Lung (tissue), 12 donors: ENCODE results near the gene MYH6. TPM values are rescaled to one million over a fixed set of nuclear protein-coding genes. Genes with fewer than 3 reads are reported as not detected.

ENCODE experiments used
- ATAC-seq: fragments of 200-7000 bp; cut with Tn5 transposase; one replicate; pipeline ENCODE4 v1.9.1; 2020; ENCODE audit warnings: moderate number of reproducible peaks; ENCODE audit not compliant: insufficient read depth, low FRiP score
- DNase-seq, 3 donors: peaks; one replicate each; pipeline ENCODE4 v3.0.0-alpha.2; 2013 to 2017
- H3K27ac ChIP-seq, 2 donors: one replicate each; pipeline ENCODE4 v1.5.1; 2013; ENCODE audit warnings: mild to moderate bottlenecking in 2 of 2, moderate library complexity in 2 of 2, control low read depth in 1 of 2, inconsistent platforms in 1 of 2, low read depth in 1 of 2, low read length in 1 of 2
- H3K27me3 ChIP-seq, 3 donors: one replicate each; pipeline ENCODE4 v1.5.1; 2013; ENCODE audit warnings: low read length in 2 of 3; ENCODE audit not compliant: control insufficient read depth in 3 of 3, insufficient read depth in 3 of 3
- H3K36me3 ChIP-seq, 4 donors: one replicate each; pipeline ENCODE4 v1.5.1; 2013; ENCODE audit warnings: low read length in 4 of 4, mild to moderate bottlenecking in 1 of 4, moderate library complexity in 1 of 4; ENCODE audit not compliant: control insufficient read depth in 4 of 4, insufficient read depth in 4 of 4
- H3K4me1 ChIP-seq, 5 donors: one replicate each; pipeline ENCODE4 v1.5.1; 2013; ENCODE audit warnings: low read length in 5 of 5, mild to moderate bottlenecking in 2 of 5, moderate library complexity in 1 of 5; ENCODE audit not compliant: control insufficient read depth in 5 of 5, insufficient read depth in 5 of 5
- H3K4me3 ChIP-seq: one replicate; pipeline ENCODE4 v1.5.1; 2013; ENCODE audit warnings: mild to moderate bottlenecking, control low read depth, moderate library complexity
- H3K9ac ChIP-seq, 2 donors: one replicate each; pipeline ENCODE4 v1.5.1; 2013; ENCODE audit warnings: low read length in 2 of 2, control low read depth in 1 of 2; ENCODE audit not compliant: insufficient read depth in 1 of 2
- H3K9me3 ChIP-seq, 4 donors: one replicate each; pipeline ENCODE4 v1.5.1; 2013; ENCODE audit warnings: low read length in 3 of 4, mild to moderate bottlenecking in 1 of 4, moderate library complexity in 1 of 4; ENCODE audit not compliant: control insufficient read depth in 4 of 4, insufficient read depth in 3 of 4
- CTCF ChIP-seq: IDR thresholded peaks from 2 replicates; pipeline ENCODE4 v1.5.1; 2012; ENCODE audit warnings: mild to moderate bottlenecking; ENCODE audit errors: control extremely low read depth, extremely low read depth
- WGBS, 2 donors: extraction: QIAGEN DNeasy Blood & Tissue Kit; methylation state at CpG; one replicate each; pipeline ENCODE4 v1.1.7; 2013; 5-methylcytosine and 5-hydroxymethylcytosine counted together
- polyA plus RNA-seq, 2 donors: library from polyadenylated mRNA; stranded (reverse); fragments of 200-250 nt; gene quantifications; one replicate each; pipeline ENCODE4 v1.2.1, GENCODE V29; 2013
- total RNA-seq, 2 donors: library from RNA; depleted of rRNA in 1 of 2; stranded (reverse); fragments of >200 nt in 1 of 2; gene quantifications; one replicate each; pipeline ENCODE4 v1.2.1, GENCODE V29; 2014 to 2021
- donor health status: control.
- donor health status: control.
- donor health status: Bipolar disorder and iron deficiency.
- donor health status: healthy.
- donor health status: DM: yes; HTN: yes; CAD: no.

Gene MYH6
- total and polyA plus RNA-seq, 4 donors, result 0.25 to 7.1 (median 0.28) TPM; not detected in 1

GRCh38 chr14:23439107-23439835, 31.2 kb upstream of the MYH6 start:
- peaks cover 0 to 14% (median 6%) of the 10 kb centered on the region in 5 donors for H3K4me1 ChIP-seq
- TF ChIP-seq CTCF, result no peak
- peak overlapping the region in 1 of 2 donors; percentile 89 for H3K27ac ChIP-seq
- H3K9ac ChIP-seq, result no peak overlapping the region
- WGBS, 2 donors, result 86 to 94% methylated on average over 6 of the region's 6 CpGs
- no peak overlapping the region for H3K4me3 ChIP-seq
- no peak for ATAC-seq
- no peaks in the 10 kb centered on the region for H3K9me3 ChIP-seq
- no peak for DNase-seq
- H3K36me3 ChIP-seq, result no peaks in the 10 kb centered on the region
- H3K27me3 ChIP-seq, result no peaks in the 10 kb centered on the region

GRCh38 chr14:23438101-23438971, 30.3 kb upstream of the MYH6 start:
- no peak for ATAC-seq
- no peak for DNase-seq
- Histone ChIP-seq H3K9ac (no peak overlapping the region), H3K9me3 (no peaks in the 10 kb centered on the region), H3K27ac (peak overlapping the region in 1 of 2 donors; percentile 89), H3K27me3 (no peaks in the 10 kb centered on the region), H3K36me3 (no peaks in the 10 kb centered on the region), H3K4me3 (no peak overlapping the region), H3K4me1 (peaks cover 0 to 14% (median 6%) of the 10 kb centered on the region in 5 donors)
- WGBS, 2 donors, result 57 to 63% methylated on average over 15 of the region's 15 CpGs
- TF ChIP-seq CTCF, result no peak

- no peak overlapping the region for H3K4me3 ChIP-seq
- TF ChIP-seq CTCF, result no peak
- 73 to 82% methylated on average over 8 of the region's 8 CpGs for WGBS, 2 donors
- no peak for DNase-seq
- peak overlapping the region in 1 of 2 donors; percentile 84 for H3K27ac ChIP-seq
- H3K36me3 ChIP-seq, result no peaks in the 10 kb centered on the region
- no peak for ATAC-seq
- no peak overlapping the region for H3K9ac ChIP-seq
- no peaks in the 10 kb centered on the region for H3K9me3 ChIP-seq
- H3K27me3 ChIP-seq, result no peaks in the 10 kb centered on the region
- H3K4me1 ChIP-seq, result peaks cover 0 to 14% (median 6%) of the 10 kb centered on the region in 5 donors
Observed at GRCh38 chr14:23437133-23438100, 29.3 kb upstream of the MYH6 start.
